ENCODE data around the gene ERAP2. TPM values are rescaled to one million over a fixed set of nuclear protein-coding genes. Genes with fewer than 3 reads are reported as not detected.

Gene ERAP2
- polyA plus RNA-seq, 1 experiment, result 9.2 TPM

DNA sequence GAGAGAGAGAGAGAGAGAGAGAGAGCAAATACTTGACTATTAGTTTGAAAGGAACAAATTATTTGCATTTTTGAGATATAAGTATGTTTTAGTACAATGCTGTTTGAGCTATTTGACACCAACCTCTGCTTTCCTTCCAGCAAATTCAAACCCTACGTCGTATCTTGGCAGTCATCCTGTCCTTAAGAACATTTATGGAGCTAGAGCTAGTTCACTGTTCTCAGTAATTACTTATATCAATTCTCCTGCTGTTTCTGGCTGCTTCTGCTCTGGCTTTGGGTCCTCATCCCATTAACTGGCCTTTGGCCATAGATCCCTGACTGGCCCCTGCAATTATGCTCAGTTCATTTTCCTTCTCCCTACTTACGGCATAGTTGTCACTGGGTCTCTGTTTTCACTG, 19.9 kb upstream of the ERAP2 start:
- ChIA-PET POLR2A (no interaction called here), CTCF (interaction anchor here (1.2 to 4.1 kb wide), 3 partner anchors 11 to 306 kb away, joined by 4 to 18 read pairs (median 5); no protein-coding TSS in a partner anchor)
- TF ChIP-seq, protein P1, sequence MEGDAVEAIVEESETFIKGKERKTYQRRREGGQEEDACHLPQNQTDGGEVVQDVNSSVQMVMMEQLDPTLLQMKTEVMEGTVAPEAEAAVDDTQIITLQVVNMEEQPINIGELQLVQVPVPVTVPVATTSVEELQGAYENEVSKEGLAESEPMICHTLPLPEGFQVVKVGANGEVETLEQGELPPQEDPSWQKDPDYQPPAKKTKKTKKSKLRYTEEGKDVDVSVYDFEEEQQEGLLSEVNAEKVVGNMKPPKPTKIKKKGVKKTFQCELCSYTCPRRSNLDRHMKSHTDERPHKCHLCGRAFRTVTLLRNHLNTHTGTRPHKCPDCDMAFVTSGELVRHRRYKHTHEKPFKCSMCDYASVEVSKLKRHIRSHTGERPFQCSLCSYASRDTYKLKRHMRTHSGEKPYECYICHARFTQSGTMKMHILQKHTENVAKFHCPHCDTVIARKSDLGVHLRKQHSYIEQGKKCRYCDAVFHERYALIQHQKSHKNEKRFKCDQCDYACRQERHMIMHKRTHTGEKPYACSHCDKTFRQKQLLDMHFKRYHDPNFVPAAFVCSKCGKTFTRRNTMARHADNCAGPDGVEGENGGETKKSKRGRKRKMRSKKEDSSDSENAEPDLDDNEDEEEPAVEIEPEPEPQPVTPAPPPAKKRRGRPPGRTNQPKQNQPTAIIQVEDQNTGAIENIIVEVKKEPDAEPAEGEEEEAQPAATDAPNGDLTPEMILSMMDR (IDR thresholded peaks at IDR 0.05; ENCODE audit: insufficient read depth, low read depth, low read length), result no peak
- Histone ChIP-seq H3K4me3 (ENCODE audit: low read depth, low read length) (no peak overlapping the region), H3K36me3 (ENCODE audit: control insufficient read depth, insufficient read depth, low read length) (no peaks in the 10 kb centered on the region), H3K27me3 (ENCODE audit: control insufficient read depth, insufficient read depth, low read length) (no peaks in the 10 kb centered on the region; the same call in 1 of the 2 replicates)
- no peak for DNase-seq (ENCODE audit: low read depth)

DNA sequence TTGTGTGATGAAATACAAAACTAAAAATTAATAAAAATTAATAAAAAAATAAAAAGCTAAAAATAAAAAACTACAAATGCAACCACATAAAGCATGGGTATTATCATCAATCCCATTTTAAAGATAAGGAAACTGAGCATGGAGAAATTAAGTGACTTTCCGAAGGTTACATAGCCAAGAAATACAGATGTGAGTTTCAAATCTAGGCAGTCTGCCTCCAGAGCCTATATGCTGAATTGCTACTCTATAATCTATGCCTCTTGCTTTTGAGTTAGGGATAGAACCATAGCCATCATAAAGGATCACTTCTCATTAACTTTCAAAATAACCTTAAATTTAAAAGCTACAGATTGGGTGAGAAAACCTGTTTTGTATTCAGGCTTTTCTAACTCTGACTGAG, 18.8 kb upstream of the ERAP2 start:
- no peak overlapping the region for H3K4me3 ChIP-seq (ENCODE audit: low read depth, low read length)
- DNase-seq (ENCODE audit: low read depth), result no peak
- no peaks in the 10 kb centered on the region for H3K36me3 ChIP-seq (ENCODE audit: control insufficient read depth, insufficient read depth, low read length)
- TF ChIP-seq, protein P1 (IDR thresholded peaks at IDR 0.05; ENCODE audit: insufficient read depth, low read depth, low read length), result no peak
- CTCF ChIA-PET, result interaction anchor here (4.1 kb wide), 1 partner anchor 11 kb away, joined by 18 read pairs; no protein-coding TSS in a partner anchor
- POLR2A ChIA-PET, result no interaction called here
- H3K27me3 ChIP-seq (ENCODE audit: control insufficient read depth, insufficient read depth, low read length), result no peaks in the 10 kb centered on the region; the same call in 1 of the 2 replicates

DNA sequence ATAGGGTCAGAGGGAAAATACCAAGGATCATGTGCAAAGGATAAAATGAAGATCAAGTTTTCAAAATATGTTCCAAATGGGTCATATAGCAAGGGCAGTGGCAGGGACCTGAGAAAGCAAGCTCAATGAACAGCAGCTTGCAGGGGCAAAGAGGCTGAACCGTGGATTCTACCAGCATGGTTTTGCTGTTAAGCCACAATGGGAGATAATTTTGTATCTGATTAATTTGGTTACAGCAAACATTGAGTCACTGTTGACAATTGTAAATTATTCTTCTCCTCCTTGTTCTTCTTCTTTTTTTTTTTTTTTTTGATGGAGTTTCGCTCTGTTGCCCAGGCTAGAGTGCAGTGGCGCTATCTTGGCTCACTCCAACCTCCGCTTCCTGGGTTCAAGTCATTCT, 18.4 kb upstream of the ERAP2 start:
- ChIA-PET POLR2A (no interaction called here), CTCF (interaction anchor here (4.1 kb wide), 1 partner anchor 11 kb away, joined by 18 read pairs; no protein-coding TSS in a partner anchor)
- TF ChIP-seq, protein P1 (IDR thresholded peaks at IDR 0.05; ENCODE audit: insufficient read depth, low read depth, low read length), result no peak
- Histone ChIP-seq H3K36me3 (ENCODE audit: control insufficient read depth, insufficient read depth, low read length) (no peaks in the 10 kb centered on the region), H3K27me3 (ENCODE audit: control insufficient read depth, insufficient read depth, low read length) (no peaks in the 10 kb centered on the region; the same call in 1 of the 2 replicates), H3K4me3 (ENCODE audit: low read depth, low read length) (no peak overlapping the region)
- no peak for DNase-seq (ENCODE audit: low read depth)

DNA sequence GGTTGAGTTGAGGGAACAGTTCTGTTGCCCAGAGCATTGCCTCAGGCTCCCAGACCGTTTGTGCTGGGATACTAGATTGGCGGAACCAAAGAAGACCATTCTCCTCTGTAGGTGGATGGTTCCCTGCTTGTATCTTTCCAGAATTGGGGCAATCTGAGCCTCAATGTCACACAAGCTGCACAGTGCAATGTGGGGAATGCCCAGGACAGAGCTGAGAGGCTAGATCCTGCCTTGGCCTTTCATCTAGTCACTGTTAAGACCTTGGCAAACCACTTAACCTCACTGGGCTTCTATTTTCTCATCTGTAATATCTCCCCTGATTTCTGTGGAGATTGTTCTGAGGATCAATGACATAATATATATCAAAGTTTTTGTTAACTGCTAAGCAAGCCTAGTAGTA, 16.9 kb upstream of the ERAP2 start:
- CTCF ChIA-PET, result interaction anchor here (1.1 to 1.2 kb wide), 2 partner anchors 302 to 303 kb away, joined by 3 read pairs; no protein-coding TSS in a partner anchor
- TF ChIP-seq, protein P1 (IDR thresholded peaks at IDR 0.05; ENCODE audit: insufficient read depth, low read depth, low read length), result no peak
- H3K36me3 ChIP-seq (ENCODE audit: control insufficient read depth, insufficient read depth, low read length), result no peaks in the 10 kb centered on the region
- H3K4me3 ChIP-seq (ENCODE audit: low read depth, low read length), result no peak overlapping the region
- DNase-seq (ENCODE audit: low read depth), result no peak
- H3K27me3 ChIP-seq (ENCODE audit: control insufficient read depth, insufficient read depth, low read length), result peaks cover 2% of the 10 kb centered on the region; the same call in 1 of the 2 replicates
- POLR2A ChIA-PET, result no interaction called here

DNA sequence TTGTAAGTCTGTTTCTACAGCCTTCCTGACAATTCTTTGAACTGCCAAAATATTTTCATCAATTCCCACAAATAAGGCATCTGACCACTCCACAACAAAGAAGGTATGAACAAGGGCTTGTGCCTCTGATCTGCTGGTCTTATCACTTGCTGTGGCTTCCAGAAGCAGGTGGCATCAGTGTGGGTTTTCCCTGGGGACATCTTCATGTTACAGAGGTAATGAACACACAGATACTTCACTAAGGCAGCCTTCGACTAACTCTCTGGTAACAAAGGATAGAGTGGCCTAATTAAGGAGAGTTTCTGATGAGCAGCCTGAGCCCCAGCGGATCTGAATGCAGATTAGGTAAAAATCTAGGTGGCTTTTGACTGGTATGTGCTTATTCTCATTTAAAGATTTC, 15.2 kb upstream of the ERAP2 start:
- CTCF ChIA-PET, result interaction anchor here (1.2 kb wide), 1 partner anchor 14 kb away, joined by 3 read pairs; no protein-coding TSS in a partner anchor

More for the DNA sequence above, 15.2 kb upstream of the ERAP2 start:
- no peak overlapping the region for H3K4me3 ChIP-seq (ENCODE audit: low read depth, low read length)
- H3K27me3 ChIP-seq (ENCODE audit: control insufficient read depth, insufficient read depth, low read length), result peaks cover 2% of the 10 kb centered on the region; the same call in 1 of the 2 replicates
- no peak for DNase-seq (ENCODE audit: low read depth)
- TF ChIP-seq, protein P1 (IDR thresholded peaks at IDR 0.05; ENCODE audit: insufficient read depth, low read depth, low read length), result no peak
- H3K36me3 ChIP-seq (ENCODE audit: control insufficient read depth, insufficient read depth, low read length), result no peaks in the 10 kb centered on the region
- POLR2A ChIA-PET, result no interaction called here
